Nephron (organoid): Measurements from ENCODE around the gene PUM2.
A peak's percentile ranks its signal among the peaks of the same experiment; 100 is the strongest.

Experiments used
- H3K27ac Mint-ChIP-seq, 3 experiments: 2 replicates each; pipeline ENCODE4 v1.8.0; 2020; ENCODE audit warnings: mixed read lengths in 3 of 3, mild to moderate bottlenecking in 2 of 3, moderate library complexity in 1 of 3
- H3K27me3 Mint-ChIP-seq: 2 replicates; pipeline ENCODE4 v1.8.0; 2021; ENCODE audit warnings: low read depth, mild to moderate bottlenecking, moderate library complexity, mixed read lengths
- H3K36me3 Mint-ChIP-seq: 2 replicates; pipeline ENCODE4 v1.8.0; 2020; ENCODE audit warnings: low read depth, mixed read lengths
- H3K4me1 Mint-ChIP-seq: 2 replicates; pipeline ENCODE4 v1.8.0; 2020; ENCODE audit warnings: mixed read lengths
- H3K4me3 Mint-ChIP-seq, 3 experiments: 2 replicates each; pipeline ENCODE4 v1.8.0; 2020; ENCODE audit warnings: mild to moderate bottlenecking in 3 of 3, mixed read lengths in 3 of 3, moderate library complexity in 2 of 3
- H3K9me3 Mint-ChIP-seq: 2 replicates; pipeline ENCODE4 v1.8.0; 2020; ENCODE audit warnings: mixed read lengths
- CTCF ChIP-seq, 3 experiments: fragments of 200-600 bp; sonication (generic); IDR thresholded peaks; one replicate each; pipeline ENCODE4 v1.5.0; 2021; ENCODE audit warnings: antibody characterized with exemption in 3 of 3; ENCODE audit not compliant: unreplicated experiment in 3 of 3

Gene PUM2

DNA sequence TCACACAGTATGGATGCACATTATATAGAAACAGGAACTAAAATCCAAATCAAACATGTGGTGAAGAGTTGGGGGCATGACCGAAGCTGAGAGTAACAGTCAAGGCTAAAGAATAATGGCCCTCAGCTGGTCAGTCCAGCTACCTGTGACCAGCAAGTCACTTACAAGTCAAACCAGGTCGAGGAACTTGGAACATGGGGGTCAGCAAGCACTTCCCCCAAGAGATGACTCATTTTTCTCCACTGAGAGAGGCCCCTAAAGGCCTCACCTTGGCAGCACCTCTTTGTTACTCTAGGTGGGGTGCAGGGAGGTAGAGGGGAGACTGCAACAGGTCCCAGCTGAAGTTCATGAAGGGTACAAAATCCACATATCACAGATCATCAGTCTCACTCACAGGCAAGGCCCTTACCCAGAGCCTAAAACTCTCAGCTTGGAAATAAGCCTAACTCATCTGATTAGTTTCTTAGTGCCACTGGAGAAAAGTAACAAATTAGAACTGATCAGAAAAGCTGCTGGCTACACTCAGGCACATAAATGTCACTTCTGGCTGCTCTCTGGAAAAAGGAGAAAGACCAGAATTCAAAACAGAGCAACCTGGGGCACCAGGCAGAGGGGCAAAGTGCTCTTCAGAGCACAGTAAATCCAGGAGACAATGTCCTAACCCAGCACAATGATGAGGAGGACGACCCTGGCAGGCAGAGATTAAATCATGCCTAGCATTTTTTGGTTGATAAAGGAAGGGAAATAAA is 129.7 kb downstream of the PUM2 start:
- peaks cover 19% of the 10 kb centered on the region for H3K27me3 Mint-ChIP-seq
- TF ChIP-seq CTCF (IDR thresholded peaks at IDR 0.05; ENCODE audit: unreplicated experiment in 3 of 3), result no peak
- H3K4me1 Mint-ChIP-seq, result peaks cover 16% of the 10 kb centered on the region
- no peaks in the 10 kb centered on the region for H3K9me3 Mint-ChIP-seq
- peaks cover 5% of the 10 kb centered on the region for H3K36me3 Mint-ChIP-seq
- peak overlapping the region; percentile 10 to 35 (median 13) for H3K27ac Mint-ChIP-seq
- H3K4me3 Mint-ChIP-seq, result peak overlapping the region; percentile 43 to 84 (median 50)

GRCh38 chr2:20219763-20220380 is 130.8 kb downstream of the PUM2 start:
- Mint-ChIP-seq H3K27me3 (peaks cover 22% of the 10 kb centered on the region), H3K9me3 (no peaks in the 10 kb centered on the region), H3K36me3 (peaks cover 5% of the 10 kb centered on the region), H3K4me1 (peaks cover 12% of the 10 kb centered on the region), H3K27ac (peak overlapping the region in 1 of 3 experiments; percentile 10), H3K4me3 (no peak overlapping the region)
- no peak for TF ChIP-seq CTCF (IDR thresholded peaks at IDR 0.05; ENCODE audit: unreplicated experiment in 3 of 3)

DNA sequence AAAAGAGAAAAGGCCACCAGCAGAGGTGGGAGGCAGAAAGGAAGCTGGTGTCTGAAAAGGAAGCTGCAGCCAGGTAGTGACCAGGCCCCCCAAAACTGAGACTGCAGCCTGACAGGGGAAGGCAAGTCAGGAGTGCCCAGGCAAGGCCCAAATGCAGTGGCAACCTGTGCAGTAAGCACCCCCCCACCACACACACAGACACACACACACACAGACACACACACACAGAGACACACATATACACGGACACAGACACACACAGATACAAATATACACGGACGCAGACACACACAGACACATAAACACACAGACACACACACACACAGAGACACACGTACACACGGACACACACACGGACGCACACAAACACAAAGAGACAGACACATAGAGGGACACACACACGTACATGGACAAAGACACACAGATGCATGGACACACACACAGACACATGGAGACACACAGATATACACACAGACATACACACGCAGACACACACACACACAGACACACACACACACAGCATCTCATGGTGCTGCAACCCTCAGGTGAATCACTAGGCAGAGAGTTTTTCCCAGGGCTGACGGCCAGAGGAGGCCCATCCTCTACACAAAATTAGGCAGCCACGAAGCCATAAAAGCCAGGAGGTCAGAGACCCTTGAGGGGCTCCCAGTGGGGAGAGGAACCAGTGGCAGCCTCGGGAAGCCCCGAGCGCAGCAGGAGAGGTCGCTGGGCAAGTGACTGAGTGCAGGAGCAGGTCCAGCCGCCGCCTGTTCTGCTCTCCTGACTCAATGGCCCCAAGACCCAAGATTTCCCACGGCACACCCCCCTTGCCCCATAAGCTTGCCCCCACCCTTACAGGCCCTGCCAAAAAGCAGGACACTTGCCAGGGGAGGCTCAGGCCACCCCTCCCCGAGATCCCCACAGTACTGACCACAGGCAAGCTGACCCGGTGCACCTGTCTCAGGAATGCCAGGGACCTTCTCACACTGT is 132.0 kb downstream of the PUM2 start:
- peaks cover 16% of the 10 kb centered on the region for H3K4me1 Mint-ChIP-seq
- peak overlapping the region in 1 of 3 experiments; percentile 19 for H3K27ac Mint-ChIP-seq

DNA sequence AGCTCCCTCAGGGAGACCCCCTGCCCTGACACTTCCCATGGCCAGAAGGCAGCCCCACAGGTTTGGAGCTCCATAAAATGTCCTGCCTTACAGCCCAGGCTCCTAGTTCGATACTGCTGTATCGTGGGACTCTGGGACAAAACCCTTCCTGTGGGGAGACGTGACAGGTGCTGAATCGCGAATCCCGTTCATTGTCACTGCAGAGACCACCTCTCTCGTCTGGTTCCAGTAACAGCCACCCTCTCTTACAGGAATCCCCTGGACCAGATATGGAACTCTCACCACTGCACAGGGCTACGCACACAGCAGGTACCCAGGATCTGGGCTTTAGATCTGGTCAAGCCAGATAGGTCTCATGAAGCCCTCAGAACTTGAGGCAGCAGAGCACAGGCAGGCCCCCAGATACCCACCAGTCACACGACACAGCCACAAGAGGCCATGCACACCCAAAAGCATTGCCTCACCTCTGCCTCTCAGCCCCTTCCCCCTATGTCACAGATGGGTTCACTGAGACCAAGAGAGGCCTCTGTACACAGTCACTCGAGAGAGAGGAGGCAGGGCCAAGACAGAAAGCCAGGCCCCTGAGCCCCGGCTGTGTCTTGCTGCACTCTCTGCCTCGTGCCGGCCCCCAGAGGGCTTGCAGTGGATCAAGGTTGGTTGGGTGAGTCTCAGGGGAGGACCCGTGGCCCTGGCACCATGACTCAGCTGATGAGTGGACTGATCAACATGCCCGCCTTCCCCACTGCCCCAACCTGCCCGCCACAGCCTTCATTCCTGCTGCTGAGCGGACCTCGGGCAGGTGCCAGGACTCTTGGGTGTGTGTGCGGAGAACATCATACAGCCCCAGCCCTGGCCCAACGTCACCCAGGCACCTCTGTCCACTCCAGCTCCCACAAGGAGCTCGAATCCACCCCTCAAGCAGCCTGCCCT is 133.3 kb downstream of the PUM2 start:
- TF ChIP-seq CTCF (IDR thresholded peaks at IDR 0.05; ENCODE audit: unreplicated experiment in 3 of 3), result no peak
- H3K27ac Mint-ChIP-seq, result no peak overlapping the region
- peaks cover 17% of the 10 kb centered on the region for H3K27me3 Mint-ChIP-seq
- no peak overlapping the region for H3K4me3 Mint-ChIP-seq
- H3K4me1 Mint-ChIP-seq, result peaks cover 18% of the 10 kb centered on the region
- H3K9me3 Mint-ChIP-seq, result no peaks in the 10 kb centered on the region
- H3K36me3 Mint-ChIP-seq, result peaks cover 5% of the 10 kb centered on the region

More for the DNA sequence above, 132.0 kb downstream of the PUM2 start:
- TF ChIP-seq CTCF (IDR thresholded peaks at IDR 0.05; ENCODE audit: unreplicated experiment in 3 of 3), result no peak
- Mint-ChIP-seq H3K9me3 (no peaks in the 10 kb centered on the region), H3K27me3 (peaks cover 22% of the 10 kb centered on the region), H3K4me3 (no peak overlapping the region), H3K36me3 (peaks cover 5% of the 10 kb centered on the region)
